ENCODE results near the gene PRKAG3.
"Not testable (repeated sequence)": the region's sequence is repeated elsewhere in the genome, so short reads cannot be mapped to it uniquely, and the experiment has no call there.

The PRKAG3 gene

DNA sequence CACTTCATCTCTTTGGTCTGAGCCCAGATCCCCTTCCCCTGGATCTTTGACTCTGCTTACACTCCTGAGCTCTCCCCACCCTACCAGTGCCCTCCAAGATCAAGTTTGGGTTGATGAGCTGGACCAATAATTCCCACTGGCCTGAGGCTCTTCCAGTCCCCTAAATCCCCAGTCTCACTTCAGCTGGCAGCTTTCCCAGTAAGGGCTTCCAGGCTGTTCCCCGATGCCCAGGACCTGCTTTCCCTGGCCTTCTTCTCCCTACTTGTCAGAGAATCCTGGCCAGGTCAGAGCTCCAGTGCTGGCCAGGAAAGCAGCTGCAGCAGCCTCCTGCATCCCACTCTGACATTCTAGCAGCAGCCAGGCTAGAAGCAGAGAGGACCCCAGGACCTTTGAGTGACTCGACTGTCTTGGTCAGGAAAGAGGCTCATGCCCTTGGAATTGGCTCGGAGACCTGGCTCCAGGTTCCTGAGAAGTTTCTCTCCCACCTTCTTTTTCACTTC, 31.5 kb upstream of the PRKAG3 start:
- DNase-seq (ENCODE audit: low read depth in 1 of 2, low spot score in 1 of 2), result no peak

DNA sequence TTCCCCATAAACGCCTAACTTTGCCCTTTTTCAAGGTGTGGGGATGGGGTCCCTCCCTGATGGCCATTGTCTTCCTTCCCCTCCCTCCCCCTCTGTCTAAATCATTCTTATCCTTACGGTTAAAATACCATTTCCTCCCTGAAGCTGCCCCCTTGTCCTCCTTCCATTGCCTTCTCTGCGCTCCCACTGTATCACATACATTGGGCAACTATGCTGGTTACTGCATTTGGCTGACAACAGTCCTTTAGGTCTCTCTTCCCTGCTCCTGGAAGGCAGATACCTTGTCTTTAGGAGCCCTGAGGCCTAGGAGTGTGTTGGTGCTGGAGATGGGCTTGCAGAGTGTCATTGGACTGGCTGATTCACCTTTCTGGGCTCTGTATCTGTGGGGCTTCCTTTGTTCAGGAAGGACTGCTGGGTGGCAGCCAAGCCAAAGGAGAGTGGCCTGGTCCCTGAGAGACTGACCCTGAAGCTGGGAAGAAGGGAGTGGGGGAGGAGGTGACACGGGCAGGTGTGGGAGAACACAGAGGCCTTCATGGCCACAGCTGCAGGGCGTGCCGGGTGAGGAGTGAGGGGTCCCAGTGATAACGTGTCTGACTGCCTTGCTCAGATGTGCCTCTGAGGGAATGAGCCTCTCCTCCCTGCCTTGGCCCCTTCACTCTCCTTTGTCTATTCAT, 30.2 kb upstream of the PRKAG3 start:
- no peak for DNase-seq (ENCODE audit: low read depth in 1 of 2, low spot score in 1 of 2)

DNA sequence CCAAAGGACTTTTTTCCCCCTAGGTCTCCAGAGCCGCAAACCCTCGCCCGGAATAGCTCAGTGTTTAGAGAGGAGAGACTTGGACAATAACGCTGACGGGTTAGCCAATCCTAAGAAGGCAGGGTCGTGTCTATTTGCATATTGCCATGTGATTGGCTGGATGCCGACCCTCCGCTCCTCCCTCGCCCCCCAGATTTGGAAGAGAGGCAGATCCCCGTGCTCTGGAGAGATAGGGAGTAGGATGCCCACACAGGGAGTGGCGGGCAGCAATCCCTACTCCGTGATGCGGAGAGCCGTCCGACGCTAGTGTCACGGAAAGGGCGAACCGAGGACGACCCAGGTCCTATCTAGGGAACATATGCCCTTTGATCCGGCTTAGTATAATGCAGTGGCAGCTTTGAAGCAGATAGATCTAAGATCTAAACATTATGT, 29.4 kb upstream of the PRKAG3 start:
- no peak for DNase-seq (ENCODE audit: low read depth in 1 of 2, low spot score in 1 of 2)

DNA sequence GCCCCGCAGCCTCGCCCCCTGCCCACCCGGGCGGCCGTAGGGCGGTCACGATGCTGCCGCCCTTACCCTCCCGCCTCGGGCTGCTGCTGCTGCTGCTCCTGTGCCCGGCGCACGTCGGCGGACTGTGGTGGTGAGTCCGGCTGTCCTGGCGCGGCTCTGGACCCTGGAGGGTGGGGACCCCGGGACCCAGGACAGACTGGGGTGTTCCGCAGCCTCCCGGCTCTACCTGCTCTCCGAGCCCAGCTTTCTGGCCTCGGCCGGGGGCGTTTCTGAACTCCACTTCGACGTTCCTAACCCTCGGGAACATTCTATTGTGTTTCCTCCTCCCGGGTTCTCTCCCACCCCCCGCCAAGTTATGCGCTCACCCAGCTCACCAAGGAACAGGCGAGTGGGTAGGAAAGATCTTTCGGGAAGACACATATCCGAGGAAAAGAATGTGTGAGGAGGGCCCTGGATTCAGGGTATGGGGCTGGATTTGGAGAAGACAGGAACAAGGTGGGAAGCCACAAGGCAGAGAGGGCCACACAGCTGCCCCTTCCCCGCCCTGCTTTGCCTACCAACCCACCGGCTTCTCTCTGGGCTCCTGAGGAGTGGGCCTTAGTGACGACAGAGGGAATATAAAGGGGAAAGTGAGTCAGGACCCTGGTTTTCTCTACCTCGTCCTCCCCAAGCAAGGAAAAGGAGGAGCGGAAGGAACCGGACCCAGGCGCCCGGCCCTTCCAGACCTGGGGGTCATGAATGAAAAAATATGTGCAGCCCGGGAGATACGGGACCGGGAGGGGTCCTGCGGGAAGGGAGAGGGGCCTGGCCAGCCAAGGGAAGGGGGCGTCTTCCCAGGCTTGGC, 28.6 kb upstream of the PRKAG3 start:
- no peak for DNase-seq (ENCODE audit: low read depth in 1 of 2, low spot score in 1 of 2)

DNA sequence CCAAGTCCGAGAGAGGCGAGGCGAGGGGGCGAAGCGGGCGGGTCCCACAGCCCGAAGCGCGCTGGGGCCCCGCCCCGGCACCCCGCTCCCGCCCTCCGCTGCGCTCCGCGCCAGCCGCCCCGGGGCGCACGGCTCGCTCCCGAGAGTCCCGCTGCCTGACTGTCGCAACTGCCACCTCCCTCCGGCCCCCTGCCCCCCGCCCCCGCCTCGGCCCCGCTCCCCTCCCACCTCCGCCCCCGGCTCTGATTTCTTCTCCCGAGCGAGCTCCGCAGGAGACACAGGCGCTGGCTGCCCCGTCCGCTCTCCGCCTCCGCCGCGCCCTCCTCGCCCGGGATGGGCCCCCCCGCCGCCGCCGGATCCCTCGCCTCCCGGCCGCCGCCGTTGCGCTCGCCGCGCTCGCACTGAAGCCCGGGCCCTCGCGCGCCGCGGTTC, 28.0 kb upstream of the PRKAG3 start, which contains the start of gene WNT6:
TSS of gene WNT6 (plus strand) at position 250 of the 432 bp plus-strand sequence. CDS start 233 bp downstream, outside the sequence.
- no peak for DNase-seq (ENCODE audit: low read depth in 1 of 2, low spot score in 1 of 2)

DNA sequence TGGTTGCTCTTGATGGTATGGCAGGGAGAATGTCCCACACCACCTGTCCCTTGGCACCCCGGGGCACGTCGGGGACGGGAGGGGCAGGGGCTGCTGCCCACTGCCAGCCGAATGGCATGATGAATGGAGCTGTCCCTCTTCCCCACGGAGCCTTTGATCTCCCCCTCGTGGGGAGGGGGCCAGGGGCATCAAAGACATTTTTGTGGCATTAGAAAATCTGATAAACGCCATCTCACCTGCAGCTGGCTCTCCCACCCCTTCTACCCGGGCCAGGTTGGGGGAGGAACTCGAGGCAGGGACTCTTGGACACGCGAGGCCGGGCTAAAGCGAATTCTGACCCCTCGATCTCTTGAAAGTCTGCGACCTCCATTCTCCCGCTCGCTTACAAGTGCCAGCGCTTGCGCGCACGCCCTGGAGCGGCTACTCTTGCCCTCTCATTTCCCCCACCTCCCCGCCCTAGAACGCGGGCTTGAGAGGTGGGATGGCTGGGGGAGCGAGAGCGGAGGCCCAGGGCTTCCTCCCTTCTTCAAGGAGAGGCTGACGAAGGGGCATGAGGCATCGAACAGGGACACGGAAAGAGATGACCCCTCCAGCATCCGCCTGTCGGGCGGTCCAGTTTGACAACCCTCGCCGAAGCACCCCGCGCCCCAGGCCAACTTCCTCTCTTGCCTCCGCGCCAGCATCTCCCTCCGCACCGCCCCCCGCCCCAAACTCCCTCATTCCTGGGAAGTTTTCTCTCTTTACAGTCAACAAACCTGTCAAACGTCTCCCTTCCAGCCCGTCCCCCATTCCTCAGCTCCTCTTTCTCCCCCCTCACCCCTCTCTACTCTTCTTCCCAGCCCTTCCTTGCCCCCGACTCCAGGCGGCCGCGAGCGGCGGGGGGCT, 27.3 kb upstream of the PRKAG3 start:
- DNase-seq (ENCODE audit: low read depth in 1 of 2, low spot score in 1 of 2), result no peak

DNA sequence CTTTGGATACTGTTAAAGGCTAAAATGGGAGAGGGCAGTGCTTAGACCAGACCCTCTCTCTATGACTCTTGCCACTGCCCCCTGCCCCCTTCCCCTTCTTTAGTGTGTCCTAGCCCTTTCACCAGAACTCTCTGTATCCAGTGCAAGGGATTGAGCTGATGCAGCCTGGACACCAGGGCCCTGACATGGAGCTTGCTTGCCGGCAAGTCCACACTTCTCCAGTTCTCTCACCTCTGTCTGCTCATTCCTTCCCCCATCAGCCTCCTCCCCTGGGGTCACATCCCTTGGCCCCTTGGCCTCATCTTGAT, 26.5 kb upstream of the PRKAG3 start:
- DNase-seq (ENCODE audit: low read depth in 1 of 2, low spot score in 1 of 2), result no peak

DNA sequence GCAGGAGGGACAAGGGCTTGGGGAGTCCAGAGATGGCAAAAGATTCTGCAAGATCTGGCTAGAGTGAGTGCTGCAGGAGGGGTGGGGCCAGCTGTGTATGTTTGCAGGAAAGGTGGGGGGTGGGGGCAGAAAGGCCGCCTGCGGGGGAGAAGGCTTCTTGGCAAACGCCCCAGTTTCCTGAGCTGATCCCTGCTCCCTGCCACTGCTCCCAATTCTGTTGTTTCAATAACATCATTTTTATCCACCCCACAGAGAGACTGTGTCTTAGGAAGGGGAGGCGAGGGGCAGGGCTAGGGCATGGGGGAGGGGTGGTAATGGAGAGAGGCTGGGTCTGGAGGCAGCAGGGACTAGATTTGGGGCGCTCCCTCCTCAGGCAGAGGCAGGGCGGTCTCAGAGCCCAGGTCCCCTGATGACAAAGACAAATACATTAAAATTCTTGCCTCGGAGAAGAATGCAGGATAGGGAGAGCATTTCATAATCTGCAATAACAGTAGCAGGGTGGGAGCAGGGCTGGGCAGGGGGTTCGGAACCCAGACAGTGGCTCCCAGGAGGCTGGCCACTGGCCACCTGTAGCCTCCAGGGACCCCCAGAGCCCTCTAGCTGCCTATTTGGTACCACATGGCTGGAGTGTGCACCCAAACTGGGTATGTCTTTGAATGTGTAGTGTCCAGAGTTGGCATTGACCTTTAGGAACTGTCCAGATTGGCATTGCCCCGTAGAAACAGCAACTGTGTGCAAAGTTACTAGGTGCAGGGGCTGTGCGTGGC, 26.0 kb upstream of the PRKAG3 start:
- no peak for DNase-seq (ENCODE audit: low read depth in 1 of 2, low spot score in 1 of 2)

DNA sequence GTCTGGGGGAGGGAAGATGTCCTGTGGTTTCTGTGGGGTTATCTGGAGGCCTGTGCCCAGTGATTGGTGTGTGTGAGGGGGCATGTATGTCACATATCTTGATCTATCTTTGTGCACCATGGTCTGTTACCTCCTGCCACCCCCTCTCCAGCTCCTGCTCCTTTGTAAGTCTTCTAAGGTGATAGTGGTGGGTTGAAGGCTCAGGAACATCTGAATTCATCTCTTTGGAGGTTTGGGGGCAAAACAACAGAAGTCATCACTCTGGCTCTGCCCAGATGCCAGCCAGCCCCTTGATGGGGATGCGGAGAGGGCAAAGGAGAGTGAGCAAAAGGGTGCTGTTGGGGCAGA, 25.3 kb upstream of the PRKAG3 start:
- DNase-seq (ENCODE audit: low read depth in 1 of 2, low spot score in 1 of 2), result no peak

DNA sequence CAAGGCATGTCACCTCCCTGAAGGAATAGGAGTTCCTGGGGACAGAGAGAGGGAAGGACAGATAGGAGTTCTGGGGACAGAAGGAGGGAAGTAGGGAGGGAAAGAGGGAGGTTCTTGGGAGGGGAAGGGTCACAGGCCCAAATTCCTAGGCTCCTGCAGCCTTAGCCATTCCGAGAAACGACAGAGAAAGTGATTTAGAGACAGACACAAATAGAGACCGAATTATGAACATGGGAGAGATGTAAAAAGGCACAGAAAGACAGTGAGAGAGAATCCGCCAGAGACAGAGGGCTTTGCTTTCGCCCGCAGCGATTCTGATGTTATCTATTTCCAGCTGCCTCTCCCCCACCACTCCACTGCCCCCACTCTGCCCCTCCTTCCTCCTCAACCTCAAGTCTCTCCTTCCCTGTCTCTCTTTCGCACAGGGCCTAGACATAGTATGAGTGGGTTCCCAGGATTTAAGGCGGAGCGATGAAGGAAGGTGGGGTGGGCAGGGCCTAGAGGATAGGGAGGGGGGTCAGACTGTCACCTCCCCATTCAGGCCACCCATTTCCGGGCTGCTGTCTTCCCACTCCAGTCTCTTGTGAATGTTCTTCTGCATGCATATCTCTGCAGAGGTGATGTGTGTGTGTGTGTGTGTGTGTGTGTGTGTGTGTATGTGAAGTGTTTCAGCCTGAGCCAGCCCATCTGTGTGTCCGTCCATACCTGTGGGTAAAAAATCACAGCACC, 24.7 kb upstream of the PRKAG3 start:
- no peak for DNase-seq (ENCODE audit: low read depth in 1 of 2, low spot score in 1 of 2)

DNA sequence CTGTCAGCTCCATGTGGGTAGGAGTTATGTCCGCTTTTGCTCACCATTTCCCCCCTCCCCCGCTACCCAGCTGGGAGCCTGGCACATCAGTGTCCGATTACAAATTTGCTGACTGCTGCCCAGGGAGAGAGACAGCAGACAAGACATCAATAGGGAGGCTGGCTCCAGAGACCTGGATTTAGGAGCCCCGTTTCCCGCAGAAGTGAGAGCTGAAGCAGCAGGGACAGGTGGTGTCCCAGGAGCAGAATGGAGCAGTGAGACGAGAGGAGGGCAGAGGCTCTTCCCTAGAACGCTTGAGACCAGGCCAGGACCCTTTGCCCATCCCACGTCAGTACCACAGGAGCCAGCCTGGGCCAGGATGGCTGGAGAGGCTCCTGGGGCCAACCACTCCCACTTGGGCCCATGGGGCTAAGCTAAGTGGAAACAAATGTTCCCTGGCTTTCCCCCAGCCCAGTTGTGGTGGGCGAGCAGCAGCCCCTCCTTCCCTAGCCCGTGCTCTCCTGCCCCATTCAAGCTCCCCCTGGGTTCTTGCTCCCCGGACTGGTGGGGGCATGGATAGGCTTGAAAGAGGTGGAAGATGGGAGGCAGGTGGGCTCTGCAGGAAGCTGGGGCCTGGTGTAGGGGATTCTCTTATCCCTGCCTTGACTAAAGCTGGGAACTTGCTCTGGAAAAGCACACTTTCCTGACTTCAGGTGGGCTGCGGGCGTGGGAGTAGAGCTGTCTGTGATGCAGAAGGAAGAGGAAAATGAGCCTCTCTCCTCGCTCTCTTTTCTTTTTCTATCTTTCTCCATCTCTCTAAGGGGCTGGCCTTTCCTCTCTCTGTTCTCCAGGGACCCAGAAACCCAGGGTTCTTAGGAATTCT, 23.9 kb upstream of the PRKAG3 start:
- no peak for DNase-seq (ENCODE audit: low read depth in 1 of 2, low spot score in 1 of 2)

DNA sequence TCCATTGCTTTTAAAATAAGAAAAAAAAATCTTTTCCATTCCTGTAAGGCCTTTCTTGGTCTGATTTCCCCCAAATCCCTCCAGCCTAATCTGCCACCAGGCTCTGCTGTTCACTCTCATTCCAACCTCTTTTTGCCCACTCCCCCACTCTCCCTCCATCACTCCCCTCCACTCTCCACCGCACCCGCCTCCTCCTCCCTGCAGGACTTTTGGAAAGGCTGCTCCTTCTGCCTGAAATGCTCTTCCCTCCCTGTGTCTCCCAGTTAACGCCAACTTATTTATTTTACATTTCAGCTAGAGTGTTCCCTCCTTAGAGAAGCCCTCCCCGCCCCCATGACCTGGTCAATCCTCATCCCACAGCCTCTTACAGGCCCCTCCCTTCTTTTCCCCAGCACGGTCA, 23.3 kb upstream of the PRKAG3 start:
- no peak for DNase-seq (ENCODE audit: low read depth in 1 of 2, low spot score in 1 of 2)

DNA sequence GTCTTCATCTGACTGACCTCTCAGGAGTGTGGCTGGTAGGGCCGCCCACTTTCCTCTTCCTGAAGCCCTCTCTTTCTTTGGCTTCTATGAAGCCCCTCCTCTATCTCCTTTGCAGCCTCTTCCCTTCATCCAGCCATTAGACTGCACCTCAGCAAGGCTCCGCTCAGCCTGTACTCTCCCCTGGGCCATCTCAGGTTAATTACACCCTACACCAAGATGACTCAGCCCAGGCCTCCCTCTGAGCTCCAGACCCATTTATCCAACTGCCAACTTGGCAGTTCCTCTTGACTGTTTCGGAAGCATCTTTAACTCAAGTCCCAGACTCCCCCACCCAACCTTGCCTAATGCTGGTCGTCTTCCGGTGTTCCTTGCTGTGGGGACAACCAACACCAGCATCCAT, 22.2 kb upstream of the PRKAG3 start:
- no peak for DNase-seq (ENCODE audit: low read depth in 1 of 2, low spot score in 1 of 2)

DNA sequence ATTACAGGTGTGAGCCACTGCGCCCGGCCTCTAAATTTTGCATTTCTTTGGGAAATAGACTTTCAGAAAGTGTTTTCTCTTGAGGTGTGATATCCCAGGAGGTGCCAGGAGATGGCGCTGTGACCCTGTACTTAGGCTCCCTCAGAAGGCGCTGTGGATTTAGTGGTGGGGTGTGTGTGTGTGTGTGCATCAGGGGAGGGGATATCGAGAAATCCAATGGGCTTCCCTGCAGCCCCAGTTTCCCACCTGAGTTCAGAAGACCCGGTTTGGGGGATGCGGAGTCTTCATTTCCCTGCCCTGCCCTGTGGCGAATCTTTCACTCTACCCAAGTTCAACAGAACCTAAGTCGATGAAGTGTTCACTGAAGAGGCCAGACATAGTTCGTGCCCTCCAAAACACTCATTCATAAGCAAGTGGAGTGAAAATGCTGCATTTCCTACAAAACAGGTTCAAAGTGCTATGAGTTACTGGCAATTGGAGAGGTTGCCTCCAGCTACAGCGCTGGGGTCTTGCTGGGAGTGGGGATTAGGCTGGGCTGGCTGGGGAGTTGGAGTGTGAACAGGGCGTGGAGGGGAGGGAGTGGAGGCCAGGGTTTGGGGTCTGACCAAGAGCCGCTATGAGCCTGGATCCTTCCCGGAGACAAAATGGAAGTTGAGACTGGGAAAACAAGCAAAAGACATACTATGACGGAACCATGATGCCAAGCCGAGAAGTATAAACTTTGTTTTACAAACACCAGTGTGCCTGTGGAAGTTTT, 21.5 kb upstream of the PRKAG3 start:
- DNase-seq (ENCODE audit: low read depth in 1 of 2, low spot score in 1 of 2), result peak; percentile 44 to 50

DNA sequence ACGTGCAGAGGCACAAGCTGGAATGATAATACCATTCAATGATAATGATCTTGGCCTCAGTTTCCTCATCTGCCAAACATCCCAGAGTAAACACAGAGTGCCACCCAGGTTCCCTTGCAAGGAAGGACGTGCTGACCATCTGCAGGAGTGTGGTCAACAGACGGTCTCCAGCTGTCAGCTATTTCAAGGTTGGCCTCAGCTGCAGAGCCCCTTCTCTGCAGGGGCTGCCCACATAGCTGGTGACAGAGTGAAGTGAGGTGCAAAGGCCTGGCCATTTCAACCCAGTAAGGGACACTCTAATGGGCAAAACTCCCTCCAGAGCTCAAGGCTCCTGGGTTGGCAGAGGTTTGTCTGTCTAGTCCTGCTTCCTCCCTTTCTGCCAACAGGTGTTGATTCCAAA, 19.7 kb upstream of the PRKAG3 start:
- no peak for DNase-seq (ENCODE audit: low read depth in 1 of 2, low spot score in 1 of 2)

DNA sequence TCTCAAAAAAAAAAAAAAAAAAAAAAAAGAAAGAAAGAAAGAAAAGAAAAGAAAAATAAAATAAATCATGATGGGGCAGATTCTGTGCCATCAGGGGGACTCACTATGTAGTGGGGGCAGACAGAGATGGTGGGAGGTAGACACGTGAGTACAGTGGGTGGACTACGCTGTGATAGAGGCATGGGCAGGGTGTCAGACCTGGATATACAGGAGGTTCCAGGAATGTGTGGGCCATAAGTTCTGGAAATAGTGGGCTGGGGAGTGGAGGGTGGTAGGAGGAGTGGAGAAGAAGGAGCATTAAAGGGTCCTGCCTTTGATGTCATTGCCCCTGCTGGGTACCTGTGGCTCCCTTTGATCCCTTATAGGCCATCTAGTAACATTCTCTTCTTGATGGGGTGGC, 19.2 kb upstream of the PRKAG3 start:
- no peak for DNase-seq (ENCODE audit: low read depth in 1 of 2, low spot score in 1 of 2)

DNA sequence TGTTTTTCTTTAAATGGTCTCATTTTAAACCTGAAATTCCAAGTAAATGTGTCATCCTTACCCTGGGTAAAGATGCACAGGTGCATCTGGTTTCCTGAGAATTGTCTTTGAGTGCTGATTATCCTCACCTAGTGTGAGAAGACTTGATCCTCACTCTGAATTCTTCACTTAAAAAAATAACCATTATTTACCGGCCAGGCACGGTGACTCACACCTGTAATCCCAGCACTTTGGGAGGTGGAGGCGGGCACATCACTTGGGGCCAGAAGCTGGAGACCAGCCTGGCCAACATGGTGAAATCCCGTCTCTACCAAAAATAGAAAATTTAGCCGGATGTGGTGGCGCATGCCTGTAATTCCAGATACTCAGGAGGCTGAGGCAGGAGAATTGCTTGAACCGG, 18.1 kb upstream of the PRKAG3 start:
- no peak for DNase-seq (ENCODE audit: low read depth in 1 of 2, low spot score in 1 of 2)

DNA sequence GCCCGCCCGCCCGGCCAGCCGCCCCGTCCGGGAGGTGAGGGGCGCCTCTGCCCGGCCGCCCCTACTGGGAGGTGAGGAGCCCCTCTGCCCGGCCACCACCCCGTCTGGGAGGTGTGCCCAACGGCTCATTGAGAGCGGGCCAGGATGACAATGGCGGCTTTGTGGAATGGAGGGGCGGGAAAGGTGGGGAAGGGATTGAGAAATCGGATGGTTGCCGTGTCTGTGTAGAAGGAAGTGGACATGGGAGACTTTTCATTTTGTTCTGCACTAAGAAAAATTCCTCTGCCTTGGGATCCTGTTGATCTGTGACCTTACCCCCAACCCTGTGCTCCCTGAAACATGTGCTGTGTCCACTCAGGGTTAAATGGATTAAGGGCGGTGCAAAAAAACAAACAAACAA, 15.4 kb upstream of the PRKAG3 start:
- DNase-seq (ENCODE audit: low read depth in 1 of 2, low spot score in 1 of 2), result not testable (repeated sequence)

DNA sequence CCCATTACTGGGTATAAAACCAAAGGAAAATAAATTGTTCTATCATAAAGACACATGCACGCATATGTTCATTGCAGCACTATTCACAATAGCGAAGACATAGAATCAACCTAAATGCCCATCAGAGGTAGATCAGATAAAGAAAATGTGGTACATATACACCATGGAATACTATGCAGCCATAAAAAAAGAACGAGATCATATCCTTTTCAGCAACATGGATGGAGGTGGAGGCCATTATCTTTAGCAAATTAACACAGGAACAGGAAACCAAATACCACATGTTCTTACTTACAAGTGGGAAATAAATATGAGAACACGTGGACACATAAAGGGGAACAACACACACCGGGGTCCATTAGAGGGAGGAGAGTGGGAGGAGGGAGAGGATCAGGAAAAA, 12.7 kb upstream of the PRKAG3 start:
- DNase-seq (ENCODE audit: low read depth in 1 of 2, low spot score in 1 of 2), result not testable (repeated sequence)

All from activated CD4-positive, alpha-beta T cell treated with anti-CD3 and anti-CD28 coated beads, Interleukin-2, amount 50 U/mL, for 24 hours (primary cell).